HepG2 (cell line): ENCODE results near the gene ADI1. TPM values are rescaled to one million over a fixed set of nuclear protein-coding genes. Genes with fewer than 3 reads are reported as not detected.
A peak's percentile ranks its signal among the peaks of the same experiment; 100 is the strongest.

Source experiments
- FOXA1 ChIP-seq, 2 experiments: fragments of 450-650 bp in 1 of 2; sonication (generic) in 1 of 2; formaldehyde crosslinking in 1 of 2; IDR thresholded peaks; 2 replicates each; pipeline versions ENCODE4 v1.4.0 to v1.6.1; 2016 to 2020; ENCODE audit warnings: missing genetic modification reagents in 1 of 2
- KDM2A ChIP-seq: sonication (generic); formaldehyde crosslinking; IDR thresholded peaks from 2 replicates; pipeline ENCODE4 v1.4.0; 2020; ENCODE audit warnings: low read depth, missing genetic modification reagents, borderline replicate concordance
- ZBTB2 ChIP-seq: sonication (generic); formaldehyde crosslinking; IDR thresholded peaks from 2 replicates; pipeline ENCODE4 v1.8.0; 2022; ENCODE audit warnings: low read depth, missing genetic modification reagents
- ZNF432 ChIP-seq: sonication (generic); formaldehyde crosslinking; IDR thresholded peaks from 2 replicates; pipeline ENCODE4 v1.5.0; 2020; ENCODE audit warnings: missing genetic modification reagents, mild to moderate bottlenecking, borderline replicate concordance
- ZNF543 ChIP-seq: sonication (generic); formaldehyde crosslinking; IDR thresholded peaks from 2 replicates; pipeline ENCODE4 v1.4.0; 2020; ENCODE audit warnings: mild to moderate bottlenecking, missing genetic modification reagents
- ZNF549 ChIP-seq: sonication (generic); formaldehyde crosslinking; IDR thresholded peaks from 2 replicates; pipeline ENCODE4 v1.5.0; 2020; ENCODE audit warnings: missing genetic modification reagents
- ZNF574 ChIP-seq: sonication (generic); formaldehyde crosslinking; IDR thresholded peaks from 2 replicates; pipeline ENCODE4 v1.4.0; 2020; ENCODE audit warnings: missing genetic modification reagents
- ZNF580 ChIP-seq: IDR thresholded peaks from 2 replicates; pipeline ENCODE4 v1.6.1; 2016; ENCODE audit warnings: low read depth, borderline replicate concordance
- ZNF768 ChIP-seq: sonication (generic); formaldehyde crosslinking; IDR thresholded peaks from 2 replicates; pipeline ENCODE4 v1.4.0; 2020; ENCODE audit warnings: missing genetic modification reagents
- ZNF776 ChIP-seq: sonication (generic); formaldehyde crosslinking; IDR thresholded peaks from 2 replicates; pipeline ENCODE4 v1.4.0; 2020; ENCODE audit warnings: mild to moderate bottlenecking, missing genetic modification reagents
- polyA plus RNA-seq, 8 experiments: library from polyadenylated mRNA; depleted of rRNA in 3 of 8; stranded (reverse) in 7 of 8; unstranded in 1 of 8; fragments of >200 nt; fragmentation: Illumina TruSeq in 4 of 8; extraction: Trizol in 4 of 8; gene quantifications; 2 replicates each; pipeline versions ENCODE4 v1.2.1 to v1.2.3, GENCODE V29; 2011 to 2016; ENCODE audit warnings: low read depth in 4 of 8, missing spikeins in 1 of 8, mixed read lengths in 1 of 8; ENCODE audit not compliant: insufficient read depth in 1 of 8
- total RNA-seq, 5 experiments: library from RNA; depleted of rRNA; stranded (reverse); fragments of >200 nt; fragmentation: Illumina TruSeq; extraction: Trizol; gene quantifications; 2 replicates each; pipeline ENCODE4 v1.2.3, GENCODE V29; 2016; ENCODE audit warnings: low read depth in 1 of 5
- TF ChIP-seq, protein P1 (sequence below): sonication (generic); formaldehyde crosslinking; IDR thresholded peaks from 2 replicates; pipeline ENCODE4 v1.4.0; 2020; ENCODE audit warnings: low read depth, mild to moderate bottlenecking, missing genetic modification reagents
- TF ChIP-seq, protein P2 (sequence below): sonication (generic); formaldehyde crosslinking; IDR thresholded peaks from 2 replicates; pipeline ENCODE4 v1.9.0; 2021; ENCODE audit warnings: missing genetic modification reagents, mild to moderate bottlenecking, borderline replicate concordance
- TF ChIP-seq, protein P3 (sequence below): IDR thresholded peaks from 2 replicates; pipeline ENCODE4 v1.6.1; 2016; ENCODE audit warnings: control low read depth

The ADI1 gene
- total and polyA plus RNA-seq, 2 of the 13 experiments (the other 11 are each of a cell fraction or from before 2014, with no cell fraction given), result 28.7 to 123 TPM

DNA sequence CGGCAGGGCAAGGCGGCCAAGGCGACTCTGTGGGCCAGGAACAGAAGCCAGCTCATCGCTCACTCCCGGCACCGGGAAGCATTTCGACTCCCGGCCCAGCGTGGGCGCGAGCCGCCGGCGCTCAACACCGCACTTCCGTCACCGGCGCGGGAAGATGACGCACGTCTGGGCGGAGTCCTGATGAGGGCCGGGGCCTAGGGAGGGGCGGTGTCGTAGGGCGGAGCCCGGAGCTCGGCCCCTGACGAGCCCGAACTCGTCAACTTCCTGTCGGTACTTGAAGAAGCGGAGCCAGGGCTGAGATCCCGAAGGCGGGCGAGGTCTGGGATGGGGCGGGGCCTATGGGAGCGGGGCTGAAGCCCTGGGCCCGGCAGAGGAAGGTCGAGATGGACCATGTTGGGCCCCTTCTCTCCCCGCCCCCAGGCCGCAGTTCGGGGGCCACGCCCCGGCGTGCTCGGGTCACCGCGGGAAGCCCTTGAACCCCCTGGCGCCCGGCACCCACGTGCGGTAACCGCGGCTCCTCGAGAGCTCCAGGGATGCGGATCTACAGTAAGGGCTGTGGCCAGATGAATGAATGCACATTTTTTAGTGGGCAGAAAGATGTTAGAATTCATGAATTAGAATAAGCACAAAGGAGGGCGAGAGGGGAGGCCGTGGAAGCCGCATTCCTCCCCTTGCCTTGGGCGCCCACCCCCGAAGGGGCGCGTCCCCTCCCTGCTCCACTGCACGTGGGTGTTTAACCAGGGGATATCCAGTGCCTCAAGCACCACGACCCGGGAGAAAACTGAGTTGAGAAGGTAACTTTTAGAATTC is 39.1 kb upstream of the ADI1 start, which contains the start of gene RNASEH1 (continued):
- TF ChIP-seq ZNF574 (CRISPR knock-in tag) (peak; percentile 98), ZNF432 (CRISPR knock-in tag) (no peak), ZNF580 (CRISPR knock-in tag) (peak; percentile 91; the same call in 1 of the 2 replicates), ZBTB2 (CRISPR knock-in tag) (peak; percentile 94), KDM2A (CRISPR knock-in tag) (peak; percentile 99), ZNF776 (CRISPR knock-in tag) (peak; percentile 82), ZNF549 (CRISPR knock-in tag) (no peak), ZNF768 (CRISPR knock-in tag) (peak; percentile 71), ZNF543 (CRISPR knock-in tag) (peak; percentile 98), FOXA1 (IDR thresholded peaks at IDR 0.05) (no peak), FOXA1 (CRISPR knock-in tag; IDR thresholded peaks at IDR 0.05) (peak; percentile 65)
- TF ChIP-seq, protein P1, sequence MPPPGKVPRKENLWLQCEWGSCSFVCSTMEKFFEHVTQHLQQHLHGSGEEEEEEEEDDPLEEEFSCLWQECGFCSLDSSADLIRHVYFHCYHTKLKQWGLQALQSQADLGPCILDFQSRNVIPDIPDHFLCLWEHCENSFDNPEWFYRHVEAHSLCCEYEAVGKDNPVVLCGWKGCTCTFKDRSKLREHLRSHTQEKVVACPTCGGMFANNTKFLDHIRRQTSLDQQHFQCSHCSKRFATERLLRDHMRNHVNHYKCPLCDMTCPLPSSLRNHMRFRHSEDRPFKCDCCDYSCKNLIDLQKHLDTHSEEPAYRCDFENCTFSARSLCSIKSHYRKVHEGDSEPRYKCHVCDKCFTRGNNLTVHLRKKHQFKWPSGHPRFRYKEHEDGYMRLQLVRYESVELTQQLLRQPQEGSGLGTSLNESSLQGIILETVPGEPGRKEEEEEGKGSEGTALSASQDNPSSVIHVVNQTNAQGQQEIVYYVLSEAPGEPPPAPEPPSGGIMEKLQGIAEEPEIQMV (CRISPR knock-in tag), result peak; percentile 91
- TF ChIP-seq, protein P2, sequence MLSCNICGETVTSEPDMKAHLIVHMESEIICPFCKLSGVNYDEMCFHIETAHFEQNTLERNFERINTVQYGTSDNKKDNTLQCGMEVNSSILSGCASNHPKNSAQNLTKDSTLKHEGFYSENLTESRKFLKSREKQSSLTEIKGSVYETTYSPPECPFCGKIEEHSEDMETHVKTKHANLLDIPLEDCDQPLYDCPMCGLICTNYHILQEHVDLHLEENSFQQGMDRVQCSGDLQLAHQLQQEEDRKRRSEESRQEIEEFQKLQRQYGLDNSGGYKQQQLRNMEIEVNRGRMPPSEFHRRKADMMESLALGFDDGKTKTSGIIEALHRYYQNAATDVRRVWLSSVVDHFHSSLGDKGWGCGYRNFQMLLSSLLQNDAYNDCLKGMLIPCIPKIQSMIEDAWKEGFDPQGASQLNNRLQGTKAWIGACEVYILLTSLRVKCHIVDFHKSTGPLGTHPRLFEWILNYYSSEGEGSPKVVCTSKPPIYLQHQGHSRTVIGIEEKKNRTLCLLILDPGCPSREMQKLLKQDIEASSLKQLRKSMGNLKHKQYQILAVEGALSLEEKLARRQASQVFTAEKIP (CRISPR knock-in tag), result no peak
- TF ChIP-seq, protein P3, sequence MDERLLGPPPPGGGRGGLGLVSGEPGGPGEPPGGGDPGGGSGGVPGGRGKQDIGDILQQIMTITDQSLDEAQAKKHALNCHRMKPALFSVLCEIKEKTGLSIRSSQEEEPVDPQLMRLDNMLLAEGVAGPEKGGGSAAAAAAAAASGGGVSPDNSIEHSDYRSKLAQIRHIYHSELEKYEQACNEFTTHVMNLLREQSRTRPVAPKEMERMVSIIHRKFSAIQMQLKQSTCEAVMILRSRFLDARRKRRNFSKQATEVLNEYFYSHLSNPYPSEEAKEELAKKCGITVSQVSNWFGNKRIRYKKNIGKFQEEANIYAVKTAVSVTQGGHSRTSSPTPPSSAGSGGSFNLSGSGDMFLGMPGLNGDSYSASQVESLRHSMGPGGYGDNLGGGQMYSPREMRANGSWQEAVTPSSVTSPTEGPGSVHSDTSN (CRISPR knock-in tag), result peak; percentile 47; the same call in 1 of the 2 replicates
